ENCODE results near the gene MAP4K4. TPM values are rescaled to one million over a fixed set of nuclear protein-coding genes. Genes with fewer than 3 reads are reported as not detected.

The MAP4K4 gene
- polyA plus RNA-seq, 1 experiment: 158 TPM

DNA sequence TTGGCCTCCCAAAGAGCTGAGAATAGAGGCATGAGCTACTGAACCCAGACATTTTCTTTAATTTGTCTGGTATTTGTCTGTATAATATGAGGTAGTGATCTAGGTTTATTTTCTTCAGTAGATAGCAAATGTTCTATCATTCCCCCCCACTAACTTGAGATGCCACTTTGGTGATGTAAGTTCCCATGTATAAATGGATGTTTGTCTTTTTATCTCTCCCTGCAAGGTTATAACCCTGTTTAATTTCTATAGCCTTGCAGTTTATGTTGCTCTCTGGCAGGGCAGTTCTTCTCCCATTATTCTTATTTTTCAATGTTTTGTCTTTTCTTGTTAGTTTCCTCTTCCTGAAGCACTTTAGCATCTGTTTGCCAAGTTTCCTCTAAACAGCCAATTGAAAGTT, 39.1 kb upstream of the MAP4K4 start:
- no peak overlapping the region for H3K27ac ChIP-seq (ENCODE audit: low read depth, low read length)
- H3K9me3 ChIP-seq (ENCODE audit: control insufficient read depth, insufficient read depth, low read length): no peaks in the 10 kb centered on the region
- no peak for DNase-seq (ENCODE audit: low read depth, low spot score)
- no peaks in the 10 kb centered on the region for H3K27me3 ChIP-seq (ENCODE audit: control insufficient read depth, insufficient read depth, low read length)
- CTCF ChIA-PET: no interaction called here
- no peak overlapping the region for H3K4me3 ChIP-seq (ENCODE audit: low read depth, low read length)
- TF ChIP-seq, protein P1, sequence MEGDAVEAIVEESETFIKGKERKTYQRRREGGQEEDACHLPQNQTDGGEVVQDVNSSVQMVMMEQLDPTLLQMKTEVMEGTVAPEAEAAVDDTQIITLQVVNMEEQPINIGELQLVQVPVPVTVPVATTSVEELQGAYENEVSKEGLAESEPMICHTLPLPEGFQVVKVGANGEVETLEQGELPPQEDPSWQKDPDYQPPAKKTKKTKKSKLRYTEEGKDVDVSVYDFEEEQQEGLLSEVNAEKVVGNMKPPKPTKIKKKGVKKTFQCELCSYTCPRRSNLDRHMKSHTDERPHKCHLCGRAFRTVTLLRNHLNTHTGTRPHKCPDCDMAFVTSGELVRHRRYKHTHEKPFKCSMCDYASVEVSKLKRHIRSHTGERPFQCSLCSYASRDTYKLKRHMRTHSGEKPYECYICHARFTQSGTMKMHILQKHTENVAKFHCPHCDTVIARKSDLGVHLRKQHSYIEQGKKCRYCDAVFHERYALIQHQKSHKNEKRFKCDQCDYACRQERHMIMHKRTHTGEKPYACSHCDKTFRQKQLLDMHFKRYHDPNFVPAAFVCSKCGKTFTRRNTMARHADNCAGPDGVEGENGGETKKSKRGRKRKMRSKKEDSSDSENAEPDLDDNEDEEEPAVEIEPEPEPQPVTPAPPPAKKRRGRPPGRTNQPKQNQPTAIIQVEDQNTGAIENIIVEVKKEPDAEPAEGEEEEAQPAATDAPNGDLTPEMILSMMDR (IDR thresholded peaks at IDR 0.05; ENCODE audit: low read depth, low read length): no peak
- POLR2A ChIA-PET: no interaction called here

DNA sequence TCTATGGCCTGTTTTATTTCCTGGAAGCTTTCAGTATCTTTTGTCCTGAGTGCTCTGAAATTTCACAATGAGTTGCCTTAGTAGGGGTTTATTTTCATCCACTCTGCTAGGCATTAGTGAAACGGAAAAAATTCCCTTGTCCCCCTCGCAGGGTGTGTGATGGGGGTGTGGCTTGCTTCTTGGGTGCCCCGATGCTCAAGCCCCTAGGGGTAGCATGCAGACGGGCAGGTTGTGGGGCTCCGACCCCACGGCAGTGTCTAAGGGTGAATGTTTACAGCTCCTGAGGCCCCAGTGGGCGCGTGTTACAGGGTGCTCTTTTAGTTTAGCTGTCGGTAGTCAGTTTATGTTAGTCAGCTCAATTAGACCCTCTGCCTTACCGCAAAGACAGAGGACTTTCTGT, 32.2 kb upstream of the MAP4K4 start:
- DNase-seq (ENCODE audit: low read depth, low spot score): no peak
- POLR2A ChIA-PET: no interaction called here
- TF ChIP-seq, protein P1 (IDR thresholded peaks at IDR 0.05; ENCODE audit: low read depth, low read length): no peak
- H3K4me3 ChIP-seq (ENCODE audit: low read depth, low read length): no peak overlapping the region
- no peak overlapping the region for H3K27ac ChIP-seq (ENCODE audit: low read depth, low read length)
- no peaks in the 10 kb centered on the region for H3K9me3 ChIP-seq (ENCODE audit: control insufficient read depth, insufficient read depth, low read length)
- CTCF ChIA-PET: no interaction called here
- no peaks in the 10 kb centered on the region for H3K27me3 ChIP-seq (ENCODE audit: control insufficient read depth, insufficient read depth, low read length)

DNA sequence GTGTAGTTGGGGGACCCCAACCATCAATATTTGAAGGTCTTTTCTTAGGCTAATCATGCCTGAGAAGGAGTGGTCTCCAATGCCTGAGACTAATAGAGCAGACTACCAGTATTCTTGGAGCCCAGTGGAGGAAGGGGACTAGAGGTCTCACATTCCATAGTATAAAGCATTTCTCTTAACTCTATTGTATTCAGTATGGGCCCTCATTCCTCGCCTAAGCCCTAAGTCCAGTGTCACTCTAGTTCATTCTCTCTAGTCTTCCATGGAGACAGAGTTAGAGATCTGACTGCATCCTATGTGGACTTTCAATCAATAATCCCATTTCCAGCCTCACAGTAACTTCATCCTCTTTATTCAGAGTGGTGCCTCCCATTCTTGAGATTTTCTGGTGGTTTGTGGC, 29.7 kb upstream of the MAP4K4 start:
- no peak for DNase-seq (ENCODE audit: low read depth, low spot score)
- no peak overlapping the region for H3K4me3 ChIP-seq (ENCODE audit: low read depth, low read length)
- no peaks in the 10 kb centered on the region; the same call in 1 of the 2 replicates for H3K9me3 ChIP-seq (ENCODE audit: control insufficient read depth, insufficient read depth, low read length)
- TF ChIP-seq, protein P1 (IDR thresholded peaks at IDR 0.05; ENCODE audit: low read depth, low read length): no peak
- CTCF ChIA-PET: interaction anchor here (1.3 kb wide), 1 partner anchor 249 kb away, joined by 3 read pairs; no protein-coding TSS in a partner anchor
- H3K27me3 ChIP-seq (ENCODE audit: control insufficient read depth, insufficient read depth, low read length): no peaks in the 10 kb centered on the region
- POLR2A ChIA-PET: no interaction called here
- H3K27ac ChIP-seq (ENCODE audit: low read depth, low read length): no peak overlapping the region

DNA sequence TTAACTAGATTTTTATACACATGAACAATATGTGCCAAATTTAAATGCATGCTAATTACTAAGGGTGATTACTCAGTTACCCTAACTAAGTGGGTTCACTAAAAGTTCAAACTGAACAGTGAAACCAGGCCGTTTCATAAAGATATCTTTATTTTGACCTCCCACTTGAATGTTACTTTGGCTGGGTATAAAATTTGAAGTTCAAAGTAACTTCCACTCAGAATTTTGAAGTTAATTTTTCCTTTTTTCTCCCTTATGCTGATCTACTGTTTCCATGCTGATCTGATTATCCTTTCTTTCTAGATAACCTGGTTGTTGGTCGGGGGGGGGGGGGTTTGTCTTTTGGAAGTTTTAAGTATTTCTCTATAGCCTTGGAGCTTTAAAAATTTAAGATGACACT, 25.5 kb upstream of the MAP4K4 start:
- CTCF ChIA-PET: no interaction called here

DNA sequence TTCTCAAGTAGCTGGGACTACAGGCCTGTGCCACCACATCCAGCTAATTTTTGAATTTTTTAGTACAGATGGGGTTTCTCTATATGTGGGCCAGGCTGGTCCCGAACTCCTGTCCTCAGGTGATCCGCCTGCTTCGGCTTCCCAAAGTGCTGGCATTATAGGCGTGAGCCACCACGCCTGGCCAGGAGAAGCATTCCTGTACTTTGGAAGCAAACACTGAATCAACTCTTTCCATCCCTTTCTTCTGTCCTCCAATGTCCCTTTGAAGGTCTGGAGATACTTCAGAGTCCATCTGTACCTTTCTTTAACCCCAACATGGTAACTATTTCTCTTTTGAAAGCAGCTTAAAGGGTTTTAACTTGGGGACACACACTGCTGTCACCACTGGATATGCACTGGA, 23.6 kb upstream of the MAP4K4 start:
- no peak overlapping the region for H3K27ac ChIP-seq (ENCODE audit: low read depth, low read length)
- H3K27me3 ChIP-seq (ENCODE audit: control insufficient read depth, insufficient read depth, low read length): no peaks in the 10 kb centered on the region
- DNase-seq (ENCODE audit: low read depth, low spot score): no peak
- ChIA-PET CTCF (no interaction called here), POLR2A (interaction anchor here (0.7 kb wide), 1 partner anchor 52 kb away, joined by 3 read pairs; no protein-coding TSS in a partner anchor)
- TF ChIP-seq, protein P1 (IDR thresholded peaks at IDR 0.05; ENCODE audit: low read depth, low read length): no peak
- no peak overlapping the region for H3K4me3 ChIP-seq (ENCODE audit: low read depth, low read length)
- peaks cover 2% of the 10 kb centered on the region for H3K9me3 ChIP-seq (ENCODE audit: control insufficient read depth, insufficient read depth, low read length)

More for the DNA sequence above, 25.5 kb upstream of the MAP4K4 start:
- no peak for DNase-seq (ENCODE audit: low read depth, low spot score)
- Histone ChIP-seq H3K27me3 (ENCODE audit: control insufficient read depth, insufficient read depth, low read length) (no peaks in the 10 kb centered on the region), H3K4me3 (ENCODE audit: low read depth, low read length) (no peak overlapping the region), H3K27ac (ENCODE audit: low read depth, low read length) (no peak overlapping the region), H3K9me3 (ENCODE audit: control insufficient read depth, insufficient read depth, low read length) (peaks cover 2% of the 10 kb centered on the region)
- TF ChIP-seq, protein P1 (IDR thresholded peaks at IDR 0.05; ENCODE audit: low read depth, low read length): no peak
- POLR2A ChIA-PET: interaction anchor here (0.7 kb wide), 1 partner anchor 829 kb away, joined by 6 read pairs; no protein-coding TSS in a partner anchor

Data from AG04450 (cell line).